Measurements from ENCODE around the gene GRIA4. TPM values are rescaled to one million over a fixed set of nuclear protein-coding genes. Genes with fewer than 3 reads are reported as not detected.

Gene GRIA4
- total and polyA plus RNA-seq, 2 donors (not counting 1 experiment from before 2014, with no cell fraction given), result 0.15 to 0.50 TPM

- H3K4me1 ChIP-seq (ENCODE audit: control insufficient read depth, extremely low read depth, insufficient read depth, low read length), result no peaks in the 10 kb centered on the region
- H3K27me3 ChIP-seq (ENCODE audit: control insufficient read depth, insufficient read depth, low read length), result no peaks in the 10 kb centered on the region
- H3K27ac ChIP-seq (ENCODE audit: insufficient read depth, low read length), result no peak overlapping the region
- H3K4me3 ChIP-seq (replicated peaks in 1 of 4; ENCODE audit: control extremely low read depth in 1 of 4, insufficient read depth in 1 of 4, low read depth in 3 of 4, low read length in 4 of 4), result no peak overlapping the region
- H2AFZ ChIP-seq (ENCODE audit: low read length), result no peak overlapping the region
- DNase-seq (ENCODE audit: low read depth in 2 of 2), result peak; percentile 19 to 38
- no peak overlapping the region for H3K9ac ChIP-seq (ENCODE audit: insufficient read depth, low read length)
- no peaks in the 10 kb centered on the region for H3K36me3 ChIP-seq (ENCODE audit: control insufficient read depth, insufficient read depth, low read length)
- no peak overlapping the region for H3K4me2 ChIP-seq (ENCODE audit: extremely low read depth, insufficient read depth, low read length)
- no peak for TF ChIP-seq EZH2 (IDR thresholded peaks at IDR 0.05; ENCODE audit: low read length, missing control alignments)
- TF ChIP-seq CTCF (conservative IDR thresholded peaks at IDR 0.05 in 1 of 2, IDR thresholded peaks at IDR 0.05 in 1 of 2; ENCODE audit: low read depth in 1 of 2, low read length in 2 of 2), result no peak
- H3K79me2 ChIP-seq (ENCODE audit: control insufficient read depth, insufficient read depth, low read length), result no peaks in the 10 kb centered on the region
- H4K20me1 ChIP-seq (ENCODE audit: control insufficient read depth, extremely low read depth, insufficient read depth, low read length), result no peaks in the 10 kb centered on the region
- no peaks in the 10 kb centered on the region for H3K9me3 ChIP-seq (ENCODE audit: control insufficient read depth, insufficient read depth, low read depth, low read length)
These were observed 213.7 kb downstream of the GRIA4 start for GRCh38 chr11:105823495-105824033.

DNA sequence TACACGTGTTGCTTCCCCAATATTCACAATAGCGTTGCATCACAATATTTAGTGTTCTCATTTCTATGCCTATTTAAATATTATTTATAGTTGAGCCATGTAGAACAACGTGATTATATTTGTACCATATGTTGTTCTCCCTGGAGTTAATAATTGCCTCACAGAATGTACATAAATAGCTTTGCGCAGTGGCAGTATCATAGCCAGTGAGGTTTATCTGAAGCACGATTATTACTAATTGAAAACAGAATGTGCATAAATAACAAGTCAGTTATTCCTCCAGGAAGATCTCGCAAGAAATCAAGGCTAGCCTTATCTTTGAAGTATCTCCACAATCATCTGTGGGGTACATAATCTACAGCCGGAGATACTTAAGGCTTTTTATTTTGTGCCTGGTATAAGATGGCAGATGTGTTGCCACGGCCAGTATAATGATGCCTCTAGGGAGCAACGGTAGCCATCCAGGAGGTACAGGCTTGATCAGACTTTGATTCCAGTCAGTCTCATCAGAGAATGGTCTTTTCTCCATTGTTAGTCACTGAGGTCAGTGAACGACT, 214.7 kb downstream of the GRIA4 start:
- no peaks in the 10 kb centered on the region for H4K20me1 ChIP-seq (ENCODE audit: control insufficient read depth, extremely low read depth, insufficient read depth, low read length)
- H3K4me3 ChIP-seq (replicated peaks in 1 of 4; ENCODE audit: control extremely low read depth in 1 of 4, insufficient read depth in 1 of 4, low read depth in 3 of 4, low read length in 4 of 4), result no peak overlapping the region
- DNase-seq (ENCODE audit: low read depth in 2 of 2), result no peak
- H3K4me2 ChIP-seq (ENCODE audit: extremely low read depth, insufficient read depth, low read length), result no peak overlapping the region
- TF ChIP-seq EZH2 (IDR thresholded peaks at IDR 0.05; ENCODE audit: low read length, missing control alignments) (no peak), CTCF (conservative IDR thresholded peaks at IDR 0.05 in 1 of 2, IDR thresholded peaks at IDR 0.05 in 1 of 2; ENCODE audit: low read depth in 1 of 2, low read length in 2 of 2) (no peak)
- H3K4me1 ChIP-seq (ENCODE audit: control insufficient read depth, extremely low read depth, insufficient read depth, low read length), result no peaks in the 10 kb centered on the region
- no peak overlapping the region for H3K9ac ChIP-seq (ENCODE audit: insufficient read depth, low read length)
- H3K9me3 ChIP-seq (ENCODE audit: control insufficient read depth, insufficient read depth, low read depth, low read length), result no peaks in the 10 kb centered on the region
- no peaks in the 10 kb centered on the region for H3K79me2 ChIP-seq (ENCODE audit: control insufficient read depth, insufficient read depth, low read length)
- no peak overlapping the region for H3K27ac ChIP-seq (ENCODE audit: insufficient read depth, low read length)
- no peaks in the 10 kb centered on the region for H3K36me3 ChIP-seq (ENCODE audit: control insufficient read depth, insufficient read depth, low read length)
- H3K27me3 ChIP-seq (ENCODE audit: control insufficient read depth, insufficient read depth, low read length), result no peaks in the 10 kb centered on the region
- no peak overlapping the region for H2AFZ ChIP-seq (ENCODE audit: low read length)

DNA sequence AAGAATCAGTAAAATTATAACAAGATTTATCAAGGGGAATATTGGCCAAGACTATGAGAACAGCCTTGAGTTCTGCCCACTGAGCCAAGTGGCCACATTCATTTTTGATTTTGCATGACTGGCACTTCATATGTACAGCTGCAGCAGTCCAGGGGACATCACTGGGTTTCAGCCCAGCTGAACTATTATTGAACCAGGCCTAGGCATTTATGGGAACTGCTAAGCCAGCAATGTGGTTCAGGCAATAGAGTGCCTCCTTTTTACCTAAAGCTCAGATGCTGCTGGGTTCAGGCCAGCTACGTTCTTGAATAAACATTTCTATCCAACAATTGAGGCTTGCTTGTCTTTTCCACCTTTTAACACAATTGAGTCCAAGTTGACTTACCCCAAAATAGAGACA, 215.3 kb downstream of the GRIA4 start:
- Histone ChIP-seq H2AFZ (ENCODE audit: low read length) (no peak overlapping the region), H3K9ac (ENCODE audit: insufficient read depth, low read length) (no peak overlapping the region), H3K9me3 (ENCODE audit: control insufficient read depth, insufficient read depth, low read depth, low read length) (no peaks in the 10 kb centered on the region), H3K27me3 (ENCODE audit: control insufficient read depth, insufficient read depth, low read length) (no peaks in the 10 kb centered on the region), H3K4me2 (ENCODE audit: extremely low read depth, insufficient read depth, low read length) (no peak overlapping the region), H4K20me1 (ENCODE audit: control insufficient read depth, extremely low read depth, insufficient read depth, low read length) (no peaks in the 10 kb centered on the region), H3K27ac (ENCODE audit: insufficient read depth, low read length) (no peak overlapping the region), H3K4me1 (ENCODE audit: control insufficient read depth, extremely low read depth, insufficient read depth, low read length) (no peaks in the 10 kb centered on the region), H3K79me2 (ENCODE audit: control insufficient read depth, insufficient read depth, low read length) (no peaks in the 10 kb centered on the region), H3K4me3 (replicated peaks in 1 of 4; ENCODE audit: control extremely low read depth in 1 of 4, insufficient read depth in 1 of 4, low read depth in 3 of 4, low read length in 4 of 4) (no peak overlapping the region), H3K36me3 (ENCODE audit: control insufficient read depth, insufficient read depth, low read length) (no peaks in the 10 kb centered on the region)
- TF ChIP-seq EZH2 (IDR thresholded peaks at IDR 0.05; ENCODE audit: low read length, missing control alignments) (no peak), CTCF (conservative IDR thresholded peaks at IDR 0.05 in 1 of 2, IDR thresholded peaks at IDR 0.05 in 1 of 2; ENCODE audit: low read depth in 1 of 2, low read length in 2 of 2) (no peak)
- DNase-seq (ENCODE audit: low read depth in 2 of 2), result no peak

Measured in fibroblast of lung (primary cell).